GM19035 (cell line): Measurements from ENCODE around the gene LIPT2.
"Not testable (repeated sequence)": the region's sequence is repeated elsewhere in the genome, so short reads cannot be mapped to it uniquely, and the experiment has no call there.

Experiments used
- ATAC-seq: cut with Tn5 transposase; IDR thresholded peaks from one replicate; pipeline ENCODE4 v1.9.1; 2021; ENCODE audit not compliant: unreplicated experiment

LIPT2 gene

GRCh38 chr11:74492974-74493790, at the start of gene LIPT2:
Gene LIPT2 (minus strand): TSS chr11:74493724. CDS start chr11:74493703, 21 bp downstream.
- ATAC-seq, result peak; percentile 95

- no peak for ATAC-seq
These were observed 47.9 kb upstream of the LIPT2 start for GRCh38 chr11:74541466-74541865.

- ATAC-seq, result no peak
These were observed 46.7 kb upstream of the LIPT2 start for GRCh38 chr11:74540270-74540669.

GRCh38 chr11:74538680-74539079, 45.2 kb upstream of the LIPT2 start:
- ATAC-seq, result no peak

- ATAC-seq, result no peak
These were observed 42.0 kb upstream of the LIPT2 start for GRCh38 chr11:74535371-74536160.

- ATAC-seq, result not testable (repeated sequence)
These were observed 41.4 kb upstream of the LIPT2 start for GRCh38 chr11:74534946-74535275.

- no peak for ATAC-seq
These were observed 40.9 kb upstream of the LIPT2 start for GRCh38 chr11:74534216-74534945.

GRCh38 chr11:74533421-74533820, 39.9 kb upstream of the LIPT2 start:
- ATAC-seq, result no peak

GRCh38 chr11:74532501-74533246, 39.1 kb upstream of the LIPT2 start:
- ATAC-seq, result no peak

GRCh38 chr11:74524978-74525377, 31.5 kb upstream of the LIPT2 start:
- no peak for ATAC-seq

GRCh38 chr11:74524501-74524900, 31.0 kb upstream of the LIPT2 start:
- no peak for ATAC-seq

GRCh38 chr11:74522776-74523175, 29.3 kb upstream of the LIPT2 start:
- no peak for ATAC-seq

- no peak for ATAC-seq
These were observed 28.2 kb upstream of the LIPT2 start for GRCh38 chr11:74521666-74522252.

GRCh38 chr11:74520927-74521665, 27.6 kb upstream of the LIPT2 start:
- no peak for ATAC-seq

GRCh38 chr11:74520316-74520715, 26.8 kb upstream of the LIPT2 start:
- ATAC-seq, result no peak

- no peak for ATAC-seq
These were observed 26.2 kb upstream of the LIPT2 start for GRCh38 chr11:74519710-74520109.

- ATAC-seq, result not testable (repeated sequence)
These were observed 24.1 kb upstream of the LIPT2 start for GRCh38 chr11:74517592-74517991.

- ATAC-seq, result no peak
These were observed 14.1 kb upstream of the LIPT2 start for GRCh38 chr11:74507582-74507981.

GRCh38 chr11:74506823-74507222, 13.3 kb upstream of the LIPT2 start:
- no peak for ATAC-seq

GRCh38 chr11:74505911-74506310, 12.4 kb upstream of the LIPT2 start:
- no peak for ATAC-seq
